ENCODE results near the gene CDADC1. TPM values are rescaled to one million over a fixed set of nuclear protein-coding genes. Genes with fewer than 3 reads are reported as not detected.

The CDADC1 gene
- total and polyA plus RNA-seq, 2 of the 13 experiments (the other 11 are each of a cell fraction or from before 2014, with no cell fraction given): 2.4 to 9.0 TPM

GRCh38 chr13:49245101-49245500 lies 2.6 kb upstream of the CDADC1 start:
- BruUV-seq (replicated peaks): no TSS peak
- H3K79me2 ChIP-seq (ENCODE audit: insufficient read depth, low read length): peaks cover 7% of the 10 kb centered on the region
- peaks cover 13% of the 10 kb centered on the region for H3K4me1 ChIP-seq (ENCODE audit: insufficient read depth, low read length)
- no peak for TF ChIP-seq MBNL3 (CRISPR knock-in tag; conservative IDR thresholded peaks at IDR 0.05)
- no peak for TF ChIP-seq NFYC (CRISPR knock-in tag; IDR thresholded peaks at IDR 0.05)
- no peak for TF ChIP-seq ZNF790 (CRISPR knock-in tag; IDR thresholded peaks at IDR 0.05; ENCODE audit: borderline replicate concordance)
- TF ChIP-seq AHR (CRISPR knock-in tag; IDR thresholded peaks at IDR 0.05): no peak
- TF ChIP-seq ZNF839 (CRISPR knock-in tag; IDR thresholded peaks at IDR 0.05; ENCODE audit: borderline replicate concordance): no peak
- no peak for TF ChIP-seq ZNF510 (CRISPR knock-in tag; IDR thresholded peaks at IDR 0.05; ENCODE audit: low read depth)
- TF ChIP-seq TP53 (CRISPR knock-in tag; conservative IDR thresholded peaks at IDR 0.05): no peak
- TF ChIP-seq ZNF615 (CRISPR knock-in tag; IDR thresholded peaks at IDR 0.05; ENCODE audit: borderline replicate concordance): no peak
- no peak for TF ChIP-seq ZBTB42 (CRISPR knock-in tag; IDR thresholded peaks at IDR 0.05)
- TF ChIP-seq KDM5B (CRISPR knock-in tag; IDR thresholded peaks at IDR 0.05; ENCODE audit: borderline replicate concordance): no peak
- no peak for TF ChIP-seq THAP9 (CRISPR knock-in tag; IDR thresholded peaks at IDR 0.05; ENCODE audit: borderline replicate concordance)
- TF ChIP-seq MAZ (IDR thresholded peaks at IDR 0.05; ENCODE audit: borderline replicate concordance, low read depth, low read length): no peak
- TF ChIP-seq MAZ (CRISPR knock-in tag; IDR thresholded peaks at IDR 0.05; ENCODE audit: low read depth): no peak
- no peak for TF ChIP-seq FUBP1 (CRISPR knock-in tag; IDR thresholded peaks at IDR 0.05; ENCODE audit: borderline replicate concordance)
- H4K20me1 ChIP-seq (ENCODE audit: insufficient read depth, low read length): no peaks in the 10 kb centered on the region
- no peaks in the 10 kb centered on the region for H3K9me3 ChIP-seq (ENCODE audit: low read length)
- H2AFZ ChIP-seq (ENCODE audit: low read length): no peak overlapping the region
- intact Hi-C loops (cut with micrococcal nuclease; ENCODE audit: unreplicated experiment): no loop called here
- ATAC-seq (no peak), DNase-seq (ENCODE audit: low spot score) (no peak), FAIRE-seq (no peak)
- no peaks in the 10 kb centered on the region; a peak in 1 of 5 replicates for H3K27me3 ChIP-seq (ENCODE audit: control insufficient read depth in 1 of 2, insufficient read depth in 2 of 2, low read length in 2 of 2)
- no peak overlapping the region for H3K9ac ChIP-seq (ENCODE audit: insufficient read depth, low read depth, low read length)
- H3K4me3 ChIP-seq (replicated peaks in 1 of 3; ENCODE audit: insufficient read depth in 1 of 3, low read depth in 2 of 3, low read length in 3 of 3): no peak overlapping the region
- ChIA-PET CTCF (ENCODE audit: low intra/inter-chr PET ratio, low total read pairs) (no interaction called here), POLR2A (no interaction called here)
- no peak overlapping the region for H3K27ac ChIP-seq (ENCODE audit: extremely low read length, insufficient read depth, low read length)
- no peak overlapping the region for H3K4me2 ChIP-seq (ENCODE audit: low read depth, low read length)
- H3K36me3 ChIP-seq (replicated peaks in 1 of 2; ENCODE audit: control insufficient read depth in 1 of 2, insufficient read depth in 2 of 2, low read length in 2 of 2): no peaks in the 10 kb centered on the region
- in situ Hi-C loops (cut with HindIII; ENCODE audit: extremely low pct_ligation_motif_present, low pct_unique_long_range_greater_than_20kb): no loop called here

Data from HepG2 (cell line).